ENCODE results near the gene AGBL4.

The AGBL4 gene

GRCh38 chr1:48875552-48876329 lies 1148.0 kb downstream of the AGBL4 start:
- no peak overlapping the region for H3K4me3 ChIP-seq (ENCODE audit: insufficient read depth in 1 of 2, low read depth in 1 of 2, low read length in 2 of 2)
- no peak for DNase-seq
- no peak overlapping the region for H3K4me2 ChIP-seq (ENCODE audit: low read length, poor library complexity, severe bottlenecking)
- no peaks in the 10 kb centered on the region for H3K4me1 ChIP-seq (ENCODE audit: control insufficient read depth, insufficient read depth, low read depth, low read length)
- no peak overlapping the region for H4K91ac ChIP-seq (ENCODE audit: low read length)
- 79% methylated on average over 8 of the region's 8 CpGs for WGBS
- no peak overlapping the region for H3K27ac ChIP-seq (ENCODE audit: low read length, poor library complexity, severe bottlenecking)
- H3K36me3 ChIP-seq (ENCODE audit: control insufficient read depth in 1 of 2, insufficient read depth in 2 of 2, low read depth in 1 of 2, low read length in 2 of 2) = no peaks in the 10 kb centered on the region
- H3K79me1 ChIP-seq (replicated peaks; ENCODE audit: low read length, poor library complexity, severe bottlenecking) = no peaks in the 10 kb centered on the region
- H2AK5ac ChIP-seq (ENCODE audit: low read length, severe bottlenecking) = no peak overlapping the region
- no peak overlapping the region for H2BK15ac ChIP-seq (ENCODE audit: low read depth, poor library complexity, severe bottlenecking)
- no peak overlapping the region for H3K18ac ChIP-seq (ENCODE audit: low read depth in 1 of 2, low read length in 2 of 2)
- no peak overlapping the region for H3K23ac ChIP-seq (ENCODE audit: low read length in 2 of 2)
- H3K9me3 ChIP-seq (ENCODE audit: control insufficient read depth, low read length) = no peaks in the 10 kb centered on the region
- no peak overlapping the region for H2AFZ ChIP-seq (ENCODE audit: low read depth, low read length)
- H2BK5ac ChIP-seq (ENCODE audit: low read depth, low read length, poor library complexity, severe bottlenecking) = no peak overlapping the region
- H2BK12ac ChIP-seq (ENCODE audit: low read length in 2 of 2) = no peak overlapping the region
- peaks cover 0 to 4% of the 10 kb centered on the region in 2 experiments for H3K27me3 ChIP-seq (ENCODE audit: control insufficient read depth in 1 of 2, insufficient read depth in 1 of 2, low read length in 2 of 2)
- H4K8ac ChIP-seq (ENCODE audit: low read length) = no peak overlapping the region
- no peak overlapping the region for H2BK120ac ChIP-seq (ENCODE audit: low read depth, low read length)
- peak overlapping the region; percentile 13 for H3K9ac ChIP-seq (ENCODE audit: low read length)
- H3K14ac ChIP-seq (ENCODE audit: low read length in 2 of 2) = no peak overlapping the region
- no peak overlapping the region for H3K4ac ChIP-seq (ENCODE audit: low read depth in 1 of 2, low read length in 2 of 2)

GRCh38 chr1:48873944-48874343 lies 1149.8 kb downstream of the AGBL4 start:
- DNase-seq = no peak
- Histone ChIP-seq H3K79me1 (replicated peaks; ENCODE audit: low read length, poor library complexity, severe bottlenecking) (no peaks in the 10 kb centered on the region), H3K23ac (ENCODE audit: low read length in 2 of 2) (no peak overlapping the region), H2AFZ (ENCODE audit: low read depth, low read length) (no peak overlapping the region), H3K9ac (ENCODE audit: low read length) (no peak overlapping the region), H2BK15ac (ENCODE audit: low read depth, poor library complexity, severe bottlenecking) (no peak overlapping the region), H2BK12ac (ENCODE audit: low read length in 2 of 2) (no peak overlapping the region), H3K36me3 (ENCODE audit: control insufficient read depth in 1 of 2, insufficient read depth in 2 of 2, low read depth in 1 of 2, low read length in 2 of 2) (no peaks in the 10 kb centered on the region), H3K9me3 (ENCODE audit: control insufficient read depth, low read length) (no peaks in the 10 kb centered on the region), H2BK120ac (ENCODE audit: low read depth, low read length) (no peak overlapping the region), H3K4ac (ENCODE audit: low read depth in 1 of 2, low read length in 2 of 2) (no peak overlapping the region), H3K14ac (ENCODE audit: low read length in 2 of 2) (no peak overlapping the region), H3K27ac (ENCODE audit: low read length, poor library complexity, severe bottlenecking) (no peak overlapping the region), H3K27me3 (ENCODE audit: control insufficient read depth in 1 of 2, insufficient read depth in 1 of 2, low read length in 2 of 2) (peaks cover 0 to 4% of the 10 kb centered on the region in 2 experiments), H3K4me1 (ENCODE audit: control insufficient read depth, insufficient read depth, low read depth, low read length) (no peaks in the 10 kb centered on the region), H2AK5ac (ENCODE audit: low read length, severe bottlenecking) (no peak overlapping the region), H4K91ac (ENCODE audit: low read length) (no peak overlapping the region), H3K18ac (ENCODE audit: low read depth in 1 of 2, low read length in 2 of 2) (no peak overlapping the region), H4K8ac (ENCODE audit: low read length) (no peak overlapping the region), H2BK5ac (ENCODE audit: low read depth, low read length, poor library complexity, severe bottlenecking) (no peak overlapping the region), H3K4me2 (ENCODE audit: low read length, poor library complexity, severe bottlenecking) (no peak overlapping the region), H3K4me3 (ENCODE audit: insufficient read depth in 1 of 2, low read depth in 1 of 2, low read length in 2 of 2) (no peak overlapping the region)
- WGBS = 27% methylated on average over 3 of the region's 4 CpGs

DNA sequence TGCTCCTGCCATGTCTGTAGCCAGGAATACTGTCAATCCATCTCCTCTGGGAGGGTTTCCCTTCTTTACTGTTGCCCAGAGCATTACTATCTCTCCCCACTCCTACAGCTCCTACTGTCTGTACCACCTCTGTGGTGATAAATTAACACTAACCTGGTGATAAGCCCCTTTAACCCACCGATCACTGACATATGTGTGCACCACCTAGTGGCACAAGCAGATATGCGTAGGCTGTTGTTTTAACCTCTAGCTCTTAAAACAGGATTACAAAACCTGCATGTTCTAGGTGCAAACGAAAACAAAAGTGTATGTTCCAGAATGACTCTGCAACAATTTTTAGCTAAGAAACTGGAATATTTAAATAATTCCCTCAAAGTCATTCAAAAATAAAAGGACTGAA lies 1153.2 kb downstream of the AGBL4 start:
- WGBS = 21% methylated on average over 2 of the region's 3 CpGs
- H3K18ac ChIP-seq (ENCODE audit: low read depth in 1 of 2, low read length in 2 of 2) = no peak overlapping the region

DNA sequence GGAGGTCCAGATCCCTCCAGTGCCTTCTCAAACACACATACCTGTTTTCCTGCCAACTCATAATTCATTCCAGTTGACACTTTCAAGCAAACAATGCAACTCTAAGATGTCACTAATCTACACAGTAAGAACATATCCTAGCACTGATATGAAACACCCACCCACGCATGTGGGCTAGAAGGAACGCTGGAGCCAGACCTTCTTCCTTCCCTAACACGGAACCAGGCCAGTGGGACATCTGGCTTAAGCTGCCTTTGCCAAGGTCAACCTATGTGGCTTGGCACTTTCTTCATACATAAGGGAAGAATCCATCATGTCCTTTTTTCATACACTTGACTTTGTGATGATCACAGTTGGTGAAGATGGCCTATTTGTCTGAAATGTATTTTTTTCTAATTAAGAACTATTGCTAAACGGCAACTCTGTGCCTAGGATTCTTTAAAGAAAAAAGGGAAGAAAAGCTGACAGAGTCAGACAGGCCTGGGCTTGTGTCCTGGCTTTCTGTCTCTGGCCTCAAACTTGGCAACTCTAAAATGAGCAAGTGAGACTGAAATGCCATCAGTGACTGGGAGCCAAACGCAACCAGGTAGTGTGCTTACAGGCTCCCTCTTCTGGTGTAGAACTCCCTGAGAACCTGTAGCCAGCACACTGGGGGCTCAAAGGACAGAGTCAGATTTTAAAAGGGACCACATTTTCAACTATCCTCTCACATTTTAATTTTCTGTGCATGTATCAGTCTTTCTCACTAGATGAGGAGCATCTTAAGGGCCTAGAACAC lies 1154.4 kb downstream of the AGBL4 start:
- no peak overlapping the region for H3K18ac ChIP-seq (ENCODE audit: low read depth in 1 of 2, low read length in 2 of 2)
- H3K27me3 ChIP-seq (ENCODE audit: control insufficient read depth in 1 of 2, insufficient read depth in 1 of 2, low read length in 2 of 2) = peaks cover 0 to 4% of the 10 kb centered on the region in 2 experiments
- no peak overlapping the region for H3K9ac ChIP-seq (ENCODE audit: low read length)
- no peak overlapping the region for H2BK12ac ChIP-seq (ENCODE audit: low read length in 2 of 2)
- DNase-seq = no peak
- H4K8ac ChIP-seq (ENCODE audit: low read length) = no peak overlapping the region
- no peaks in the 10 kb centered on the region for H3K79me1 ChIP-seq (replicated peaks; ENCODE audit: low read length, poor library complexity, severe bottlenecking)
- H2AFZ ChIP-seq (ENCODE audit: low read depth, low read length) = no peak overlapping the region
- no peak overlapping the region for H2BK120ac ChIP-seq (ENCODE audit: low read depth, low read length)
- no peak overlapping the region for H2AK5ac ChIP-seq (ENCODE audit: low read length, severe bottlenecking)
- H4K91ac ChIP-seq (ENCODE audit: low read length) = no peak overlapping the region
- H3K23ac ChIP-seq (ENCODE audit: low read length in 2 of 2) = no peak overlapping the region
- no peaks in the 10 kb centered on the region for H3K36me3 ChIP-seq (ENCODE audit: control insufficient read depth in 1 of 2, insufficient read depth in 2 of 2, low read depth in 1 of 2, low read length in 2 of 2)
- no peak overlapping the region for H3K14ac ChIP-seq (ENCODE audit: low read length in 2 of 2)
- H2BK15ac ChIP-seq (ENCODE audit: low read depth, poor library complexity, severe bottlenecking) = no peak overlapping the region
- no peak overlapping the region for H2BK5ac ChIP-seq (ENCODE audit: low read depth, low read length, poor library complexity, severe bottlenecking)
- no peaks in the 10 kb centered on the region for H3K4me1 ChIP-seq (ENCODE audit: control insufficient read depth, insufficient read depth, low read depth, low read length)
- no peak overlapping the region for H3K4ac ChIP-seq (ENCODE audit: low read depth in 1 of 2, low read length in 2 of 2)
- H3K27ac ChIP-seq (ENCODE audit: low read length, poor library complexity, severe bottlenecking) = no peak overlapping the region
- H3K4me2 ChIP-seq (ENCODE audit: low read length, poor library complexity, severe bottlenecking) = no peak overlapping the region
- WGBS = 83% methylated on average over 5 of the region's 5 CpGs
- H3K9me3 ChIP-seq (ENCODE audit: control insufficient read depth, low read length) = no peaks in the 10 kb centered on the region
- no peak overlapping the region for H3K4me3 ChIP-seq (ENCODE audit: insufficient read depth in 1 of 2, low read depth in 1 of 2, low read length in 2 of 2)

More for the DNA sequence above, 1153.2 kb downstream of the AGBL4 start:
- H3K4me1 ChIP-seq (ENCODE audit: control insufficient read depth, insufficient read depth, low read depth, low read length) = no peaks in the 10 kb centered on the region
- no peak overlapping the region for H3K14ac ChIP-seq (ENCODE audit: low read length in 2 of 2)
- no peak overlapping the region for H4K91ac ChIP-seq (ENCODE audit: low read length)
- H3K4me3 ChIP-seq (ENCODE audit: insufficient read depth in 1 of 2, low read depth in 1 of 2, low read length in 2 of 2) = no peak overlapping the region
- H2BK5ac ChIP-seq (ENCODE audit: low read depth, low read length, poor library complexity, severe bottlenecking) = no peak overlapping the region
- no peak overlapping the region for H3K27ac ChIP-seq (ENCODE audit: low read length, poor library complexity, severe bottlenecking)
- no peak overlapping the region for H3K9ac ChIP-seq (ENCODE audit: low read length)
- no peak overlapping the region for H2BK120ac ChIP-seq (ENCODE audit: low read depth, low read length)
- no peak overlapping the region for H2BK15ac ChIP-seq (ENCODE audit: low read depth, poor library complexity, severe bottlenecking)
- no peak overlapping the region for H2AK5ac ChIP-seq (ENCODE audit: low read length, severe bottlenecking)
- H4K8ac ChIP-seq (ENCODE audit: low read length) = no peak overlapping the region
- H3K9me3 ChIP-seq (ENCODE audit: control insufficient read depth, low read length) = no peaks in the 10 kb centered on the region
- H3K36me3 ChIP-seq (ENCODE audit: control insufficient read depth in 1 of 2, insufficient read depth in 2 of 2, low read depth in 1 of 2, low read length in 2 of 2) = no peaks in the 10 kb centered on the region
- H3K27me3 ChIP-seq (ENCODE audit: control insufficient read depth in 1 of 2, insufficient read depth in 1 of 2, low read length in 2 of 2) = peaks cover 0 to 4% of the 10 kb centered on the region in 2 experiments
- no peak overlapping the region for H3K4me2 ChIP-seq (ENCODE audit: low read length, poor library complexity, severe bottlenecking)
- DNase-seq = no peak
- no peak overlapping the region for H3K4ac ChIP-seq (ENCODE audit: low read depth in 1 of 2, low read length in 2 of 2)
- H3K79me1 ChIP-seq (replicated peaks; ENCODE audit: low read length, poor library complexity, severe bottlenecking) = no peaks in the 10 kb centered on the region
- H2AFZ ChIP-seq (ENCODE audit: low read depth, low read length) = no peak overlapping the region
- H2BK12ac ChIP-seq (ENCODE audit: low read length in 2 of 2) = no peak overlapping the region
- H3K23ac ChIP-seq (ENCODE audit: low read length in 2 of 2) = no peak overlapping the region

All from mesenchymal stem cell (in vitro differentiated cells and primary cell).